Mucosa of descending colon (tissue), 3 donors: ENCODE results near the gene NF1. TPM values are rescaled to one million over a fixed set of nuclear protein-coding genes. Genes with fewer than 3 reads are reported as not detected.

Source experiments
- ATAC-seq: fragments of 200-7000 bp; cut with Tn5 transposase; one replicate; pipeline ENCODE4 v1.9.1; 2020; ENCODE audit warnings: mild to moderate bottlenecking, moderate library complexity
- DNase-seq, 3 donors: peaks; one replicate each; pipeline ENCODE4 v3.0.0-alpha.2; 2020
- H3K36me3 ChIP-seq: fragments of 200-600 bp; one replicate; pipeline ENCODE4 v1.8.0; 2021; ENCODE audit warnings: low read depth, mild to moderate bottlenecking
- H3K4me1 ChIP-seq: fragments of 200-600 bp; one replicate; pipeline ENCODE4 v1.8.0; 2021; ENCODE audit warnings: low read depth, mild to moderate bottlenecking
- H3K4me3 ChIP-seq: fragments of 200-600 bp; one replicate; pipeline ENCODE4 v1.8.0; 2021; ENCODE audit warnings: mild to moderate bottlenecking
- H3K9me3 ChIP-seq: fragments of 200-600 bp; one replicate; pipeline ENCODE4 v1.8.0; 2021; ENCODE audit warnings: mild to moderate bottlenecking
- CTCF ChIP-seq: fragments of 200-600 bp; IDR thresholded peaks from one replicate; pipeline ENCODE4 v1.8.0; 2022; ENCODE audit warnings: antibody characterized with exemption, mild to moderate bottlenecking
- intact Hi-C, 2 donors: fragments of 100-400 bp; cut with DNase I in 1 of 2; cut with micrococcal nuclease in 1 of 2; formaldehyde crosslinking; loops; one replicate each; pipeline versions ENCODE4 v1.11.0 to v1.11.1; 2022; cut with DNase I, micrococcal nuclease
- microRNA-seq: library from miRNA; unstranded; fragments of <30 nt; microRNA quantifications from one replicate; pipeline ENCODE4, GENCODE V29; 2019
- total RNA-seq, 3 donors: library from RNA; stranded (reverse); fragmentation: NEBNext Ultra II Directional in 2 of 3; extraction: Animal tissue kit (Norgen Biotek cat#: 25700) in 2 of 3; gene quantifications; one replicate each; pipeline versions ENCODE4 v1.2.1 to v1.2.4, GENCODE V29; 2021 to 2023
- donor health status: DM: no; HTN: no; CAD: no; lungs with moderate emphysema.
- donor health status: DM: no; HTN: no; CAD: no.
- donor health status: DM: no; HTN: yes; CAD: no.

The NF1 gene
- total RNA-seq, 3 donors from 2014 or later, result 51.9 to 67.6 (median 52.4) TPM

DNA sequence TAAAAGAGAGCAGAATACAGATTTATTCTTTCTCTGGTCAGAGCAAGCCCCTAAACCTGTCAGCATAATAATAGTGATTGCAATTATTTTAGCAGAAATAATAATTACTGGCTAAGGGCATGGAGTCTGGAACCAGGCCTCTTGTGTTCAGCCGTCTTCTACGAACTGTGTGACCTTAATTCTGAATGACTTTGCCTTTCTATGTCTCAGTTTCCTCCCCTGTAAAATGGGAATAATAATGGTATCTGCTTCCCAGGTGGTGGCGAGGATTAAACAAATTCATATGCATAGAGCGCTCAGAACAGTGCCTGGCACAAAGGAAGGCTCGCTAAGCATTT is 330.1 kb downstream of the NF1 start:
- no peaks in the 10 kb centered on the region for H3K9me3 ChIP-seq
- DNase-seq (no peak), ATAC-seq (no peak)
- intact Hi-C loops, result no loop called here
- no peaks in the 10 kb centered on the region for H3K4me1 ChIP-seq
- H3K4me3 ChIP-seq, result no peak overlapping the region
- no peaks in the 10 kb centered on the region for H3K36me3 ChIP-seq
- TF ChIP-seq CTCF, result no peak

DNA sequence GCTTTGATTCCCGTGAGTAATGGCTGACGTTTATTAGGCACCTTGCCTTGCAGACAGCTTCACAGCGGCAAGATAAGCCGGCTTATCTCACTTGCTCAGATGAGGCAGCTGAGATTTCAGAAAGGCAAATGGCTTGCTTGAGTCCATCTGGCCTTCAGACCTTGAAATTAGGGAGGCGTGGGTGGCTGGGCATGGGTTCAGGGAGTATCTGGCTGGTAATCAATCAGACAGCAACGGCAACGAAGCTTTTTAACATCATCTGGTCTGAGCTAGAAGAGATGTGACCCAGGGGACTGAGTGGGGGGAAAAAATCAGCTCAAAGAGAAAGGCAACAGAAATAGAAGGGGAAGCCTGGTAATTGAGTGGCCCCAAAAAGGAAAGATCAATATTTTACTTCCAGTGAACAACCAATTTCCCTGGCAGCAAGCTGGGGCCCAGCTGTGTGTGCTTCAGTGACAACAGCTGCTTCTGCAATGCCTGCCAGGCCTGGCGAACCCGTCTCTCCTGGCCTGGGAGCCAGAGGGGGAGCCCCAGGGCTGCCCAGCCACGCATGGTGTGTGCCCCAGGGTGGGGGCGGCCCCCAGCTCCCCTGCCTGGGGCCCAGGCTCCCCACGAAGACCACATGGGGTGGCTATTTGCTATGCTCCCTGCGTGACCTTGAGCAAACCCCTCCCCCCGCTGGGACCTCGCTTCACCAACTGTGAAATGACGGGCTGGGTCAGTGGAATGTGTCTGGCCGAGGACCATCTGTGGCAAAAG is 330.7 kb downstream of the NF1 start:
- DNase-seq, result peak in 1 of 3 donors; percentile 41
- no peak for TF ChIP-seq CTCF
- ATAC-seq, result peak; percentile 38
- intact Hi-C loops, result no loop called here
- Histone ChIP-seq H3K4me1 (no peaks in the 10 kb centered on the region), H3K9me3 (no peaks in the 10 kb centered on the region), H3K4me3 (no peak overlapping the region), H3K36me3 (no peaks in the 10 kb centered on the region)

Small RNAs within 50 kb of the gene (microRNA-seq; reads per million reads assigned to microRNA genes)
- gene MIR4733, result not detected

Other genes with a start within 250 kb of the NF1 start
- 10 to 100 TPM; 16.1 to 18.3 (median 16.3) TPM for gene TEFM, start 188.7 kb upstream of the NF1 start, total RNA-seq
- gene ADAP2, start 173.0 kb upstream of the NF1 start, total RNA-seq, result 10 to 100 TPM in 2 of 3 donors, 1 to 10 TPM in 1; 7.3 to 15.9 (median 12.1) TPM
- gene RNF135, start 123.9 kb upstream of the NF1 start, total RNA-seq, result 10 to 100 TPM; 22.9 to 27.9 (median 24.1) TPM
- gene OMG, start 202.3 kb downstream of the NF1 start, total RNA-seq, result 1 to 10 TPM in 1 of 3 donors, under 1 TPM in 1, not detected in 1; 0.51 to 1.5 TPM
- 1 to 10 TPM; 3.3 to 9.5 (median 7.8) TPM for gene EVI2B, start 219.1 kb downstream of the NF1 start, total RNA-seq
- 1 to 10 TPM; 2.8 to 6.0 (median 4.0) TPM for gene EVI2A, start 226.6 kb downstream of the NF1 start, total RNA-seq